Gastrocnemius medialis (tissue), 4 donors: Measurements from ENCODE around the gene OTOG.

Experiments used
- POLR2A ChIP-seq, 2 donors: fragments of 450-650 bp; IDR thresholded peaks; one replicate each; pipeline ENCODE4 v1.6.1; 2017; ENCODE audit warnings: antibody characterized with exemption in 2 of 2, mild to moderate bottlenecking in 2 of 2, moderate library complexity in 2 of 2
- TF ChIP-seq, protein P1 (sequence below), 5 experiments: fragments of 450-650 bp in 3 of 5; fragments of 200-600 bp in 2 of 5; sonication (generic) in 2 of 5; IDR thresholded peaks in 4 of 5; conservative IDR thresholded peaks in 1 of 5; 1 replicate in 4 of 5; 2 replicates in 1 of 5; pipeline ENCODE4 v1.5.1; 2016 to 2019; ENCODE audit warnings: antibody characterized with exemption in 5 of 5, mild to moderate bottlenecking in 3 of 5, moderate library complexity in 3 of 5

DNA sequence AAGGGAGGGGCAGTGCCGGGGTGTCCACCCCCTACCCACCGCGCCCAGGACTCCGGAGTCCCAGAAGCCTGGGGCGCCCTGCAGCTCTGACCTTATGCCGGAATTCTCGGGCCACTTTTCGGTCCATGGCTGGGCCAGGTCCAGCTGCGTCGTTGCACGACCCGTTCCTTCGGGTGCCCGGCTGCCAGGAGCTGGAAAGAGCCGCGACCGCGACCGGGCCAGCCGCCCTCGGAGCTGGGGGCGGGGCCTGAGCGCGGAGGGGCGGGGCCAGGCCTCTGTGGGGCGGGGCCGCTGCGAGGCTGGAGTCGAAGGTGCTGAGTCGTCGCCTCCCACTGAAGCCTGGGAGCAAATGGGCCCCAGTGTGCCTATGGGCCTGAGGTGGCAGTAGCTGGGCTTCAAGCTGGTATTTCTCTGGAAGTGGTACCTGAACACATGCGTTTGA, 2.9 kb upstream of the OTOG start, which contains the start of gene USH1C:
- TF ChIP-seq, protein P1, sequence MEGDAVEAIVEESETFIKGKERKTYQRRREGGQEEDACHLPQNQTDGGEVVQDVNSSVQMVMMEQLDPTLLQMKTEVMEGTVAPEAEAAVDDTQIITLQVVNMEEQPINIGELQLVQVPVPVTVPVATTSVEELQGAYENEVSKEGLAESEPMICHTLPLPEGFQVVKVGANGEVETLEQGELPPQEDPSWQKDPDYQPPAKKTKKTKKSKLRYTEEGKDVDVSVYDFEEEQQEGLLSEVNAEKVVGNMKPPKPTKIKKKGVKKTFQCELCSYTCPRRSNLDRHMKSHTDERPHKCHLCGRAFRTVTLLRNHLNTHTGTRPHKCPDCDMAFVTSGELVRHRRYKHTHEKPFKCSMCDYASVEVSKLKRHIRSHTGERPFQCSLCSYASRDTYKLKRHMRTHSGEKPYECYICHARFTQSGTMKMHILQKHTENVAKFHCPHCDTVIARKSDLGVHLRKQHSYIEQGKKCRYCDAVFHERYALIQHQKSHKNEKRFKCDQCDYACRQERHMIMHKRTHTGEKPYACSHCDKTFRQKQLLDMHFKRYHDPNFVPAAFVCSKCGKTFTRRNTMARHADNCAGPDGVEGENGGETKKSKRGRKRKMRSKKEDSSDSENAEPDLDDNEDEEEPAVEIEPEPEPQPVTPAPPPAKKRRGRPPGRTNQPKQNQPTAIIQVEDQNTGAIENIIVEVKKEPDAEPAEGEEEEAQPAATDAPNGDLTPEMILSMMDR (IDR thresholded peaks at IDR 0.05 in 4 of 5, conservative IDR thresholded peaks at IDR 0.05 in 1 of 5): no peak
- no peak for TF ChIP-seq POLR2A (IDR thresholded peaks at IDR 0.05)
